PC-9 (cell line): ENCODE data around the gene SHROOM2.

ENCODE experiments used
- CTCF ChIP-seq: fragments of 200-600 bp; sonication (generic); conservative IDR thresholded peaks from 2 replicates; pipeline ENCODE4 v1.6.1; 2017; ENCODE audit warnings: mixed run types, antibody characterized with exemption, mild to moderate bottlenecking, moderate library complexity
- EZH2 ChIP-seq: fragments of 200-600 bp; sonication (generic); IDR thresholded peaks from 2 replicates; pipeline ENCODE4 v1.8.0; 2017; ENCODE audit warnings: antibody characterized with exemption, low read depth

- TF ChIP-seq CTCF (no peak), EZH2 (no peak)
Measured at GRCh38 chrX:9861711-9862110, 75.5 kb downstream of the SHROOM2 start.
